ENCODE results near the gene ZW10.
"Not testable (repeated sequence)": the region's sequence is repeated elsewhere in the genome, so short reads cannot be mapped to it uniquely, and the experiment has no call there.

Gene ZW10, protein sequence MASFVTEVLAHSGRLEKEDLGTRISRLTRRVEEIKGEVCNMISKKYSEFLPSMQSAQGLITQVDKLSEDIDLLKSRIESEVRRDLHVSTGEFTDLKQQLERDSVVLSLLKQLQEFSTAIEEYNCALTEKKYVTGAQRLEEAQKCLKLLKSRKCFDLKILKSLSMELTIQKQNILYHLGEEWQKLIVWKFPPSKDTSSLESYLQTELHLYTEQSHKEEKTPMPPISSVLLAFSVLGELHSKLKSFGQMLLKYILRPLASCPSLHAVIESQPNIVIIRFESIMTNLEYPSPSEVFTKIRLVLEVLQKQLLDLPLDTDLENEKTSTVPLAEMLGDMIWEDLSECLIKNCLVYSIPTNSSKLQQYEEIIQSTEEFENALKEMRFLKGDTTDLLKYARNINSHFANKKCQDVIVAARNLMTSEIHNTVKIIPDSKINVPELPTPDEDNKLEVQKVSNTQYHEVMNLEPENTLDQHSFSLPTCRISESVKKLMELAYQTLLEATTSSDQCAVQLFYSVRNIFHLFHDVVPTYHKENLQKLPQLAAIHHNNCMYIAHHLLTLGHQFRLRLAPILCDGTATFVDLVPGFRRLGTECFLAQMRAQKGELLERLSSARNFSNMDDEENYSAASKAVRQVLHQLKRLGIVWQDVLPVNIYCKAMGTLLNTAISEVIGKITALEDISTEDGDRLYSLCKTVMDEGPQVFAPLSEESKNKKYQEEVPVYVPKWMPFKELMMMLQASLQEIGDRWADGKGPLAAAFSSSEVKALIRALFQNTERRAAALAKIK

DNA sequence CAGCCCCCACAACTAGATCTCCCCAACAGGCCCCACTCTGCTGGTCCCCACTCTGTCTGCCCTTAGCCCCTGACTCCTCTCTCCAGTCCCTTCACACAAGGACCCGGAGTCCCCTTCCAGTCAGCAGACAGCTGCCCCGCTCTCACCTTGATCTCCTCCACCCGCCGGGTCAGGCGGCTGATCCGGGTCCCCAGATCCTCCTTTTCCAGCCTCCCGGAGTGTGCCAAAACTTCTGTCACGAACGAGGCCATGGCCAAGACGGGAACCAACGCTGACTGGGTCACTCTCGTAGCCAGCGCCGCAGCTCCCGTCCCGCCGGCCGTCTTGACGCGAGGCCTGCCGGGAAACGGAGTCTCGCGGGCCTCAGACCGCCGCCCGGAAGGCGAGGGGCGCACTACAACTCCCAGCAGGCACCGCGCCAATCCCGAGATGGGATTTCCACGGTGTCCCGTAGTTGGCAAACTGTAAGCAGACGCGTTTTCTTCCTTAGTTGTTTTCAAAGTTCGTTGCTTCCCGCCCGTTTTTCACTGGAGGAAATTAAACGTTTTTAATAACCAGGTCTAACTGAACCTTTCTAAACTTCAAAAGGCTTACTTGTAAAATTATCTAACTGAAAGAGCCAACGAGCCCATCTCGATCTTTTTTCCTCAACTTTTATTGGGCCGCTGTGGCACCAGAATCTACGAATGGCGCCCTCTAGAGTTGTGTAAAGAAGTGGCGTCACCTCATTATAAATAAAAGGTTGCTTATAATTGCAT is at the start of gene ZW10:
Gene ZW10, minus strand, starts transcription at position 277 of the 758 bp plus-strand sequence. Its CDS starts 26 bp downstream, at position 251.
- DNase-seq, result peak; percentile 91

DNA sequence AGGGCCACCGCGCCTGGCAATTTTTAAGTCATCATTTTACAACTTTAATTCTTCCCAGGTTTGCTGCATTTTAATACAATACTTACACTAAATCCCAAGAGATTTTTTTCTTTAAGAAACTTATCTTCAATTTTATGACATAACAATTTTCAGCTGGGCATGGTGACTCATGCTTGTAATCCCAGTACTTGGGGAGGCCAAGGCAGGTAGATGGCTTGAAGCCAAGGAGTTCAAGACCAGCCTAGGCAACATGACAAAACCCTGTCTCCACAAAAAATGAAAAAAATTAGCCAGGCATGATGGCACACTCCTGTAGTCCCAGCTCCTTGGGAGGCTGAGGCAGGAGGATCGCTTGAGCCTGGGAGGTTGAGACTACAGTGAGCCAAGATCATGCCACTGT is 44.9 kb upstream of the ZW10 start:
- DNase-seq, result no peak

DNA sequence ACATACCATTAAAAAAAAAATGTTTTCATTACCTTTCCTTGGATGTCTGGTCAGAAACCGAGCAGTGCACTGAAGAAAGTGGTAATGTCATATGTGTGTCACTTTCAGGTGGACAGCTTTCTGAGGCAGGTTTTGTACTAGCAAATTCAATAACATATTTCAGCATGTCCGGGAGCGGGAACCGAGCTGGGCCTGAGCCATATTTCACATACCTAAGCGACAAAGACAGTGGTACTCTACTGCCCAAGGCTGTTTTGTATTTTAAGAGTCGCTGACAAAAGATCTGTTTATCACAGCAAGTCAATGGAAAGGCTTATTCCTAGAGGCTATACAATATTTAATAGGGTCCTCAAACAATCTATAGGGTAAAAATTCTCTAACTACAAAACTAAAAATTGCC is 44.1 kb upstream of the ZW10 start:
- DNase-seq, result no peak

DNA sequence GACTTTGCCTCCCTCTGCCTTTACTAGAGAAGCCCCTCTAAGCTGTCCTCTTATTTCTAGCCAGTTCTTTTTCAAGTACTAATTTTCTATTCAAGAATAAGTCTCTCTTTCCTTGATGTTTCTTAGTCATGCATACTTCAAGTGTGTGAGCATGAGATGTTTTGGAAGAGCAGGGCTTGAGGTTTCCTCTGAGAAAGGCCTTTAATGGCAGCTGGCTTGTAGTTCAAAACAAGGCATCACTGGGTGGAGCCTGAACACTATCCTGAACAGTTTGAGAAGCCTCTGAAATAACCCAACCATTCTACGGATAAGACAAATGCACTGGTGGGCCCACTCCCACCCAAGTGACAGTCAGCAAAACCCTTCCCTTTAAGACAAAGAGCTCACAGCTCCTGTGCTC is 43.7 kb upstream of the ZW10 start:
- no peak for DNase-seq

DNA sequence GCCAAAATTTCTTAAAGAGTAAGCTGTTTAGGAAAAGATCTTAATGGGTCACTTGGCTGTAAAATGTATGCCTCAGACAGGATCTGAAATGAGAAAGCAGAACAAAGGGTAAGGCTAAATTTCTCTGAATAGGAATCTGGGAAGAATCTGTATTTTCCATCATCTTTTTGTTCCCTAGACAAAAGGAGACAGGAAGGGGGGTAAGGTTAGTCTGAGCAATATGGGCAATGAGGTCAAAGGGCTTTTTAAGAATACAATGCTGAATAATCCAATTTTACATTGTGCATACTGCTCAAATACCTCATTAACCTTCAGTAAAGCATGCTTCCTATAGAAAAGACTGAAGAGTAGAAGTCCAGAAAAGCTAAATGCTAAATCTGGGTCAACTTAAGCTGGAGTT is 40.7 kb upstream of the ZW10 start:
- DNase-seq, result no peak

DNA sequence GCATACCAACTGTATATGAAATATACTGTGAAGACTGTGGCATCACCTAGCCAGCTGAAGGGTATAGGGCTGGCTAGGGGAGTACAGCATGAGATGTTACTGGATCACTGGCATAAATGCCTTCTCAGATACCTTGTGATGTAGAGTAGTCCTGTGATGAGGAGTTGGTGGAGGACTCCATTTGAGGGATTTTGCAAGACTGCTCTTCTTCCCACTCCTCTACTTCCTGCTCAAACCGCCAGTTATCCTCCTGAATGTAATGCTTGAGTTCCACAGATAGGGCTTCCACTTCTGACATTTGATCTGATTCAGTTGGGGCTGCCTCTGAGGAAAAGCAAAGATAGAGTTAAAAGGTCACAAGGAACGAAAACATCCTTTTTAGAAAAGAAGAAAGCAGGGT is 35.4 kb upstream of the ZW10 start:
- DNase-seq, result no peak

DNA sequence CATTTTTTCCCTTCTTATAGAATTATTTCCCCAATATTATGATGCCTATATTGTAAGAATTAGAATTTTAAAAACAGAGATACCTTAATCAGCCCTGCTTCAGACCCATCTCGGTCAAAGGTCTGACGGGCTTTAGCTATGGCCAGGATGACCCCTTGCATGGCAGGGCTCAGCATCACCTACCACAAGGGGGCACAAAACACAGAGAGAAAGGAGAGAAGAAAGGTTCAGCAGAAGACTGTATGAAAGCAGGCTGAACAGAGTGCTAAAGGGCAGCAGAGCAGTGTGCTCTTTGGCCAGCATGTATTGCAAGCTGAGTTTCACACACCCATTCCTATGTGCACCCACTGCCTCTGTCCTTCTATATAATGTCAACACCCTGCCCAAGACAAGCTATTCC is 32.9 kb upstream of the ZW10 start:
- no peak for DNase-seq

DNA sequence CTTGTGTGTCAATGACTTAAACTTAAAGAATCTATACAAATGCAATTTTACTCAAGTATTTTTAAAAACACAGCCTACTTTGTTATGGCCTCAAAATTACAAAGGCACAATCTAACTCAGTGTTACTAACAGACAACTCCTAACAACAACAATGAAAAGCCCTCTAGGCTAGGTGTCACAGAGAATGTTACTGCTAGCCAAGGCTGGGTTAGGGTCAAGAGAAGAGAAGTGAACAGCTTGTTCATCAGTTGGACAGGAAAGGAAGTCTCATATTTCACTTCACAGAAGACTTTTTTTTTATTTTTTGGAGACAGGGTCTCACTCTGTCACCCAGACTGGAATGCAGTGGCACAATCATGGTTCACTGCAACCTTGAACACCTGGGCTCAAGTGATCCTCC is 32.1 kb upstream of the ZW10 start:
- no peak for DNase-seq

DNA sequence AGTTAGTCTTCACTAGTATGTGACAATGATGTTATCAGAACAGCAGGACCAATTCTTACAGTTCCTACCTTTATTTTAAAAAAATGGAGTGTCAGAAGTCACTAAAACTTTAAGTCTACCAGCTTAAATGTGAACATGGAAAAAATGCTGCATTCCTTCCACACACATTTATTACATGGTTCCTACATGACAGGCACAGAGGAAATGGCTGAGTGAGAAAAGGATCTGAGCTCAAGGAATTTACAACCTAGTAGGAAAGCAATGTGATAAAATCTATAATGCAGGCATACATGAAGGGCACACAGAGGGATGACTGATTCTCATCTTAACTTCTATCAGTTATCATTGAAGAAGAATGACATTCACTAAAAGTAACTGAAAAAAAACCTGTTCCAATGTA is 29.1 kb upstream of the ZW10 start:
- no peak for DNase-seq

DNA sequence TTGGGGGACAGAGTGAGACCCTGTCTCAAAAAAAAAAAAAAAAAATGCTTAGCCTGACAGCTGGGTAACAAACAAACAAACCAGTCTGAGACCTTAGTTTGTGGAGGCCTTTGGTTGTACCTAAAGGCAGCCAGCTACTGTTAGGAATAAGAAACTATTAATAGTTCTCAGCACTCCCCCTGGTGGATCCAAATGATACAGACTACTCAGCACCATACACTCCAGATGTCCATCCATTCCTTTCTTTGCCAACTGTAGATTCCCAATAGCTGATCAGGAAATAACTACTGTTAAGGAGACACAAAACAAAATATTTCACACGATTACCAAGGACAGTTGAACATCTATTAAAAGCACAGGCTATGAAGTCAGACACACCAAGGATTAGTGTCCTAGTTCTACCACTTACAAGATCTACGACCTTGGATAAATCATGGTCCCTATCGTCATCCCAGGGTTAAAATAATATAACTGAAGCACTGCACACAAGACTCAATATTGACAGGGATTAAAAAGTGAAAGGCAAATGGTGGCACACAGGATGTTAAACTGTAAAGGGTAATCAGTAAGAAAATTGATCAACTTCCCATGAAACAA is 23.3 kb upstream of the ZW10 start:
- DNase-seq, result no peak

DNA sequence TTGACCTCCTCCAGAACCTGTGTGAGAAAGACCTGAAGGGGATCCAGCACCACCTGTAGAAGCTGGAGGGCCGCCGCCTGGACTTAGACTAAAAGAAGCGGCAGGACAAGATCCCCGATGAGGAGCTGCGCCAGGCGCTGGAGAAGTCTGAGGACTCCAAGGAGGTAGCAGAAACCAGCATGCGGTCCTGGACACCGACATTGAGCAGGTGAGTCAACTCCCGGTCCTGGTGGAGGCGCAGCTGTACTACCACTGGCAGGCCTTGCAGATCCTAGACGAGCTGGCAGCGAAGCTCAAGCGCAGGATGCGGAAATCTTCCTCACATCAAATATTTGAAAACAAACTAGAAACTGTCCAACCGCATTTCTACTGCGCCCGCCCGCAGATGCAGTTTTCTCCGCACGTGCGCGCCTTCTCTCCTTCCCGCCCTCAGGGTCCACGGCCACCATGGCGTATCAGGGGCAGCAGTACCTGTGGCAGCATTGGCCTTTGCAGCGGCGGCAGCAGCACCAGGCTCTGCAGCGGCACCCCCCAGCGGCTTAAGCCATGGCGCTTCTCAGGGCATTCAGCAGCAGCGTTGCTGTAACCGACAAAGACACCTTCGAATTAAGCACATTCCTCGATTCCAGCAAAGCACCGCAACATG is 16.3 kb upstream of the ZW10 start:
- no peak for DNase-seq

DNA sequence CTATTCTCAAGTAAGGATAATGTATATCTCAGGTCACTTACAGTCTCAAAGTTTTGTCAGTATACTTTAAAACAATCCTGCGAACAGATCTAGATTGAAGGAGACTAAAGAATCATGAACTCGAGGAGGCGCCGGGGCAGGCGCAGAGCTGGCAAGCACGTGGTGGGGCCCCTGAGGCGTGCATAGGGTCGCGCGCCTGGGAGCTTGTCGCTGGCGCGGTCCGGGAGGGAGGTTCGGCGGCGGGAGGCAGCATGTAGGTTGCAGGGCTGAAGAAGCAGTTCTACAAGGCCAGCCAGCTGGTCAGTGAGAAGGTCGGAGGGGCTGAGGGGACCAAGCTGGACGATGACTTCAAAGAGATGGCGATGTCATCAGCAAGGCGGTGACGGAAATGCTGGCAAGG is 15.5 kb upstream of the ZW10 start:
- not testable (repeated sequence) for DNase-seq

DNA sequence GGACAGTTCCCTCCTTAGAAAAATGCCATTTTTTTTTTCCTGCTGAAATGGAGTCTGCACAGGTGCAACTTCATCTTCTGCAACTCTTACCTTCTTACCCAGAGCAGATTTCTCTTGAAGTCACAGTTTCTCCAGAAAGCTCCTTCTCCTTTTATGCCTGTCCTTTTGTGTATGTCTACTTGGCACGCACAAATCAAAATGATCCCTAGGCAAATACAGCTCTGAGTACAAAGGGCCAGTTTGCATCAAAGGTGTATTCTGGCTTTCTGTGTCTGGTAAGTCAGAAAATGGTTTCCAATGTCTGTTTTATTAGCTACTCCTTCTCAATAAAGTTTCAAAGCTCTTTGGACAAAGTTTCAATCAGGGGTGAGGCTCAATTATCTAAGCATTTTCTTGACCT is 8.6 kb upstream of the ZW10 start:
- no peak for DNase-seq

DNA sequence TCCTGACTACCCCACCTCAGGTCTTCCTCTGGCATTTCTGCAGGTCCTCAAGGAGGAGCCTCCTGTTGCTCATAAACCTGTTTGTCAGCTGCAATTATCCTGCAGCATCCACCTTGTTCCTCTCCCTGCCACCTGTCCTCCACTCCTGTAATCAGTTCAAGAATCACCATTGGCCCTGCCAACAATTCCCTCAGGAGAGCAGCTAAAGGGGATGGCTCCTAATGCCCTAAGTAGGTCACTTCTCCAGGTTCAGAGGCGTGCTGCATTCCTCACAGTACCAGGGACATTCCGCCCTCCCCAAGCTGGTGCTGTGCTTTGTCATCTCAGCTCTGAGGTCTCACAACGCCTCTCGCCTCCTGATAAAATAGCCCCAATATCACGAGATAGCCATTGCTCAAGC is 8.2 kb upstream of the ZW10 start:
- no peak for DNase-seq

DNA sequence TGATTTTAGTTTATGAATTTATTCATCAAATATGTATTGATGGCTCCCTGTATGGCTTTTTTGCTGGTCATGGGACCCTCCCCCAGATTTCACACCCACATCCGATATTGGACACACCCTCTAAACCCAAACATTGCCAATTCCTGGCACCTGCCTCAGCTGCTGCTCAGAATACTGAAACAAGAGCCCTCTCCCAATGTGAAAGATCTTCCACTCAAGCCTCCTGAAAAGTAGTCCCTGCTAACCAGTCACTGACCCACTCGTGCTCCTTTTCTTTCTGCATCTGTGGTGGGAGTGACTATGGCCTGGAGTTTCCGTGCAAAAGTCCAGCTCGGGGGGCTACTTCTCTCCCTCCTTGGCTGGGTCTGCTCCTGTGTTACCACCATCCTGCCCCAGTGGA is 6.0 kb upstream of the ZW10 start, which contains the start of gene CLDN25:
Gene CLDN25, plus strand, starts transcription at position 301 of the 400 bp plus-strand sequence. Its CDS starts 0 bp downstream, at position 301.
- DNase-seq, result no peak

DNA sequence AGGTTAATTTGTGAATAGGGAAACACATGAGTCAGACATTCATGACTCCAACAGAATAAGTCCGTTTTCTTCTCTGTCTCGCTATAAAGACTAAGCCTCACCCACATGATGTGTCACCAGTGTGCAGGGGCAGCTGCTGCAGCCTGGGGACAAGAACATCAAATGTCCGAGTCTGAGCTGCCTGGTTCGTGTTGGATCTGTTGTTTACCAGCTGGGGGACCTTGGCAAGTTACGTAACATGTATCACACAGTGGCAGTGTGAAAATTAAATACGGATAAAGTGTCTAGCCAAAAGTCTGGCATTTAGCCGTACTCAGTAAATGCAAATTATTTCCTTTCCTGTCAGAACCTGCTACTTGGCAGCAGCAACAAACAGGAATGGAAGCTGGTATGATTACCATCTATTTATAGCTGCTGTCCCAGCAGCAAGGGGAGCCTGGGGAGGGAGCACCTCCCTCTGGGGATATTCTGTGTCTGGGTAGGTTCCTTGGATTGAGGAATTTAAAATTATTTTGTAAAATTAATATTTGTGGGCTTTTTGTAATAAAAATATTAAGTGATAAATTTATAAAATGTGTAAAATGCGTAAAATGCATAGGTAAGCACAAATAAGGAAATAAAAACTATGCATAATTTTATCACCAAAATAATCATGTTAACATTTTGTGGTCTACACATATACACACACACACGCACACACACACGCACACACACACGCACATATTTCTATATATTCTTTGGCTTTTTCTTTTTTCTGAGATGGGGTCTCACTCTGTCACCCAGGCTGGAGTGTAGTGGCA is 4.8 kb upstream of the ZW10 start:
- DNase-seq, result no peak

DNA sequence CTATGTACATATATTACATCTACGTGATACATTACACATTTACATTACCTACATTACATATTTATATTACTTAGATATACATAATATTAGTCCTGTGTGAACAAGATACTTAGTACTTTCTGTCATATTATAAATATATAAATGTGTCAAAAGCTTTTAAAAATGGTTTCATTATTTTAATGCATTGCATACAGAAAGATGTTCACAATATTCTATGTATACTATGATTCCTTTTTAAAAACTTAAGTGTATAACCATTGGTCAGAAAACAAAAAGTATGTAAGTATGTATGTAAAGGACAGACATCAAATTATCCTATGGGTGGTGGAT is 647 bp upstream of the ZW10 start:
- DNase-seq, result no peak

DNA sequence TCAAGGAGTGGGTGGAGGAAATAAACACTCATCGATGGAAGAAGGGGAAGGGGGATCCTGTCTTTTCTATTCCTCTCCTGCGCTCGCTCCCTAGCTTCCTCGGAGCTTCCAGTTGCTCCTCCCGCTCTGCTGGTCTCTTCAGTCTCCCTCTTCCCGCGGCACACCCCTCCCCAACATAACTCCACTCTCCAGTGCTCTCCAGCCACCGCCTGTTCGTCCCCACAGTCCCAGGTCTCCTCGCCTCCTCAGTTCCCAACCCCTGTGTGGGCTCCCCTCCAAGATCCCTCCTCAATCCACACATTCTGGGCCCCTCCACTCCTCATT is 438 bp downstream of the ZW10 start:
- no peak for DNase-seq

DNA sequence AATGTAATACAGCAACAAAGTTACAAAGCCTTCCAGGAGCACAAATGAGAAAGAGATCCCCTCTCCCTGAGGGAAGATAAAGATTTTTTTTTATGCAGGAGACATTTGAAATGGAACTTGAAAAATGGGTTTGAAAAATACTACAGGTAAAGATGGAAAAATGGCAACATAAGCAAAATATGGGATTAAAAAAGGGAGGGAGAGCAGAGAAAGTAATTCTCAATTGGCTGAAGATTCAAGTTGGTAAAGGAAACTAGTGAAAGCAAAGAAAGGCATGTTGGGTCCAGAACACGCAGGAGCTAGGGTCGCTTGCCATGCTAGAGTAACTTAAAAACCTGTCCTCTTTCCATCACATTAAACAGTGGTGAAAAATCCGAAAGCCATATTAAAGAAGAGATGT is 1.5 kb downstream of the ZW10 start:
- DNase-seq, result no peak

DNA sequence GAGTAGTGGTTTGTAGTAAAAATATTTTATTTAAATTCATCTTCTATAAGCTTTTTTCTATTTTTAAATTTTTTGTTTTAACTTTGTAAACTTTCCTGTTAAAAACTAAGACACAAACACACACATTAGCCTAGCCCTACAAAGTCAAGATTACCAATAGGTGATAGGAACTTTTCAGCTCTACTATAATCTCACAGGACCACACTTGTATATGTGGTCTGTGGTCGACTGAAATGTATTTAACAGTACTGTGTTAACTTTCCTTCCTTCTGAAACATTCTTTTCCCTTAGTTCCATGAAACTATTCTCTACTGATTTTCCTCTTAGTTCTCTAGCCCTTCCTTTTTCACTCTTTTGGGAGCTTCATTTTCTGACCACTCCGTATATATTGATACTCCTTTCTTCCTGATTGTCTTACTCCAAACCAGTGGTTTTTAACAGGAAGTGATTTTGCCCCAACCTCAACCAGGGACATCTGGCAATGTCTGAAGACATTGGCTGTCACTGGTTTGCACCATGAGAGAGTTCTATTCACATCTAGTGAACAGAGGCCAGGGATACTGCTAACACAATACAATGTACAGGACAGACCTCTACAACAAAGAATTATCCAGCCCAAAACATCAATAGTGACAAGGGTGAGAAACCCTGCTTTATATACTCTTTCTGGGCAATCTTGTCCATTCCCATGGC is 8.8 kb downstream of the ZW10 start:
- no peak for DNase-seq

DNA sequence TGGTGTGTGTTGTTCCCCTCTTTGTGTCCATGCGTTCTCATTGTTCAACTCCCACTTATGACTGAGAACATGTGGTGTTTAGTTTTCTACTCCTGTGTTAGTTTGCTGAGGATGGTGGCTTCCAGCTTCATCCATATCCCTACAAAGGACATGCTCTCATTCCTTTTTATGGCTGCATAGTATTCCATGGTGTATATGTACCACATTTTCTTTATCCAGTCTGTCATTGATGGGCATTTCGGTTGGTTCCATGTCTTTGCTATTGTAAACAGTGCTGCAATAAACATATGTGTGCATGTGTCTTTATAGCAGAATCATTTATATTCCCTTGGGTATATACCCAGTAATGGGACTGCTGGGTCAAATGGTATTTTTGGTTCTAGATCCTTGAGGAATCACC is 10.5 kb downstream of the ZW10 start:
- DNase-seq, result not testable (repeated sequence)

All from stimulated activated CD4-positive, alpha-beta T cell treated with anti-CD3 and anti-CD28 coated beads, Interleukin-12 subunit alpha, Interleukin-12 subunit beta, amount 100 ng/mL, for 4 hours (primary cell).